Kidney (tissue), 14 donors: ENCODE measurements around the gene MIER1. TPM values are rescaled to one million over a fixed set of nuclear protein-coding genes. Genes with fewer than 3 reads are reported as not detected.

Experiments
- DNase-seq, 5 donors: peaks; one replicate each; pipeline ENCODE4 v3.0.0-alpha.2; 2013 to 2020
- FAIRE-seq: peaks from 2 replicates; lab custom pipeline; 2012; peaks lifted over from hg19 to GRCh38; lab: Jason Lieb, UNC
- H3K27ac ChIP-seq, 2 donors: one replicate each; pipeline ENCODE4 v1.7.0; 2013; ENCODE audit warnings: low read depth in 2 of 2, low read length in 2 of 2, inconsistent platforms in 1 of 2
- H3K27me3 ChIP-seq: one replicate; pipeline ENCODE4 v1.7.1; 2013; ENCODE audit warnings: low read length, inconsistent platforms; ENCODE audit not compliant: control insufficient read depth, insufficient read depth
- H3K36me3 ChIP-seq, 3 donors: one replicate each; pipeline versions ENCODE4 v1.7.0 to v1.7.1; 2013; ENCODE audit warnings: low read length in 3 of 3, control low read depth in 1 of 3, inconsistent platforms in 1 of 3; ENCODE audit not compliant: insufficient read depth in 3 of 3, control insufficient read depth in 2 of 3
- H3K4me1 ChIP-seq, 3 donors: one replicate each; pipeline versions ENCODE4 v1.7.0 to v1.7.1; 2013; ENCODE audit warnings: low read length in 3 of 3, inconsistent platforms in 1 of 3, low read depth in 1 of 3; ENCODE audit not compliant: control insufficient read depth in 2 of 3, insufficient read depth in 2 of 3
- H3K4me3 ChIP-seq, 3 donors: one replicate each; pipeline versions ENCODE4 v1.7.0 to v1.8.1; 2013; ENCODE audit warnings: low read length in 3 of 3, control low read depth in 1 of 3, inconsistent platforms in 1 of 3
- H3K9ac ChIP-seq, 3 donors: one replicate each; pipeline versions ENCODE4 v1.7.0 to v1.7.1; 2013; ENCODE audit warnings: low read length in 3 of 3, control low read depth in 1 of 3, inconsistent platforms in 1 of 3
- H3K9me3 ChIP-seq, 3 donors: one replicate each; pipeline versions ENCODE4 v1.7.0 to v1.7.1; 2013; ENCODE audit warnings: low read length in 3 of 3, control low read depth in 1 of 3, inconsistent platforms in 1 of 3; ENCODE audit not compliant: control insufficient read depth in 2 of 3, insufficient read depth in 1 of 3
- intact Hi-C: fragments of 100-400 bp; cut with DNase I; formaldehyde crosslinking; loops from one replicate; pipeline ENCODE4 v1.11.1; 2022
- polyA plus RNA-seq: library from polyadenylated mRNA; stranded (reverse); fragments of 350-450 nt; fragmentation: Illumina TruSeq; extraction: RNeasy Lipid Tissue Mini Kit (QIAGEN cat#74804); gene quantifications from one replicate; pipeline ENCODE4 v1.2.3, GENCODE V29; 2014; ENCODE audit warnings: low read depth, low replicate concordance; ENCODE audit not compliant: insufficient read depth
- total RNA-seq: library from RNA; stranded (reverse); fragmentation: NEBNext Ultra II Directional; extraction: Animal tissue kit (Norgen Biotek cat#: 25700); gene quantifications from one replicate; pipeline ENCODE4 v1.2.1, GENCODE V29; 2021
- TF ChIP-seq, protein P1 (sequence below): IDR thresholded peaks from 3 replicates; pipeline ENCODE4 v1.5.1; 2012; ENCODE audit warnings: mild to moderate bottlenecking, moderate library complexity, borderline replicate concordance; ENCODE audit not compliant: insufficient read depth; ENCODE audit errors: extremely low read depth
- donor health status: control.
- donor health status: control.
- donor health status: control.
- donor health status: control.
- donor health status: control.
- donor health status: DM: yes; HTN: yes; CAD: no.
- donor health status: Normal renal cell carcinoma (clear cell type).

MIER1 gene
- total and polyA plus RNA-seq, 2 donors from 2014 or later, result 9.4 to 47.6 TPM

DNA sequence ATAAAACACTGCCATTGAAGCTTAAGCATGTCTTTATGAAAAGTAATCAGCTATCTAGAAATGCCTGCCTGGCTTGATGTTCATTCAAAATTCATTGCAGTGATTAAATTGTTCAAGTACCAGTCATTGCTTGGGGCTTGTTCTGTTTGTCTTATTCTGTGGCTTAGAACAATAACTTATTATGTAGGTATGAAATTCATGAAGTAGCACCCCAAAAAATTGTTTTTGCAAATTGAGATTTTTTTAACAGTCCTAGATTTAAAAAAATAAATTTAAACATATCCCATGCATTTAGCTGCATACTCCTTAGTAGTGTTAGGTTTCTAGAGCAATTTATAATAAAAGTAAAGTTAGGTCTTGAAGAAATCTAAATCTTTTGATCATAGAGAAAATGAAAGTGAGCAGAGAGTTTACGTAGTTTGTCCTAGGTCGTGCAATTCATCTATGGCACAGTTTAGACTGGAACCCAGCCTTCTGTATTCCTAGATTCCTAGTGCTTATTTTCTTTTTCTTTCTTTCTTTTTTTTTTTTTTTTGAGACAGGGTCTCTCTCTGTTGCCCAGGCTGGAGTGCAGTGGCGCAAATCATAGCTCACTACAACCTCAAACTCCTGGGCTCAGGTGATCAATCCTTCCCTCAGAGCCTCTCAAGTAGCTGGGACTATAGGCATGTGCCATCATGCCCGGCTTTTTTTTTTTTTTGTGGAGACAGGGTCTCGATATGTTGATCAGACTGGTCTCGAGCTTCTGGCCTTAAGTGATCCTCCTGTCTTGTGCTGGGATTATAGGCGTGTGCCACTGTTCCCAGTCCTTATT is 9.3 kb downstream of the MIER1 start:
- no peak for FAIRE-seq

DNA sequence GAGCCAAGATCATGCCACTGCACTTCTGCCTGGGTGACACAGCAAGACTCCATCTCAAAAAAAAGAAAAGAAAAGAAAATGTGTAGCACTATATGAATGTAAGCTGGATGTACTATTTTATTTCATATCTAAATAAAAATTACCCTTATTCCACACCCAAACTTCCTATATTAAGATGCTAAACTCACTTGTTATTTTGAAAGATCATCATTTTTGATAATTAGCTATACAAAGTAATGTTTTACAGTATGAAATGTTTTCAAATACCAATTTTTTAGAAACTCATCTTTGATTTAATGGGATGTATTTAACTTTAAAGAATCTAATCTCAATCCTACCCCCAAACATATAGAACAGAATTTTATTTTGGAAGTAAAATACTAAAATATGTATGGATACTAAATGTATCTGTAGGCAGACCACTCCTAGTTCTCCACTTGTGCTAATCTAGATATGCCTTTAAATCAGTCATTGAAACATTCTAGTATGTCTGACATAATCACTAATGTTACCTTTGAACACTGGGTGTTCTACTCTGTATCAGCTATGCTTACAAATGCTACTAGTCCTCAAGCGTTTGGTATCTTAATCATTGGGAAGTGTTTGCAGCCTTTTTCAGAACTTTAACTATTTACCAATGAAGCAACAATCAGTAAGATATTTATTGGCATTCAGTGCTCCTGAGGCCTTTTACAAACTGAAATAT is 12.9 kb downstream of the MIER1 start:
- Histone ChIP-seq H3K9me3 (no peaks in the 10 kb centered on the region), H3K4me1 (no peaks in the 10 kb centered on the region), H3K4me3 (no peak overlapping the region), H3K27me3 (no peaks in the 10 kb centered on the region), H3K27ac (no peak overlapping the region), H3K36me3 (no peaks in the 10 kb centered on the region), H3K9ac (no peak overlapping the region)
- no peak for FAIRE-seq
- intact Hi-C loops, result no loop called here
- DNase-seq, result no peak
- TF ChIP-seq, protein P1, sequence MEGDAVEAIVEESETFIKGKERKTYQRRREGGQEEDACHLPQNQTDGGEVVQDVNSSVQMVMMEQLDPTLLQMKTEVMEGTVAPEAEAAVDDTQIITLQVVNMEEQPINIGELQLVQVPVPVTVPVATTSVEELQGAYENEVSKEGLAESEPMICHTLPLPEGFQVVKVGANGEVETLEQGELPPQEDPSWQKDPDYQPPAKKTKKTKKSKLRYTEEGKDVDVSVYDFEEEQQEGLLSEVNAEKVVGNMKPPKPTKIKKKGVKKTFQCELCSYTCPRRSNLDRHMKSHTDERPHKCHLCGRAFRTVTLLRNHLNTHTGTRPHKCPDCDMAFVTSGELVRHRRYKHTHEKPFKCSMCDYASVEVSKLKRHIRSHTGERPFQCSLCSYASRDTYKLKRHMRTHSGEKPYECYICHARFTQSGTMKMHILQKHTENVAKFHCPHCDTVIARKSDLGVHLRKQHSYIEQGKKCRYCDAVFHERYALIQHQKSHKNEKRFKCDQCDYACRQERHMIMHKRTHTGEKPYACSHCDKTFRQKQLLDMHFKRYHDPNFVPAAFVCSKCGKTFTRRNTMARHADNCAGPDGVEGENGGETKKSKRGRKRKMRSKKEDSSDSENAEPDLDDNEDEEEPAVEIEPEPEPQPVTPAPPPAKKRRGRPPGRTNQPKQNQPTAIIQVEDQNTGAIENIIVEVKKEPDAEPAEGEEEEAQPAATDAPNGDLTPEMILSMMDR, result no peak

More for the DNA sequence above, 9.3 kb downstream of the MIER1 start:
- peak in 1 of 5 donors; percentile 4 for DNase-seq
- no peak overlapping the region for H3K4me3 ChIP-seq
- no peaks in the 10 kb centered on the region for H3K9me3 ChIP-seq
- peaks cover 0 to 2% (median 0%) of the 10 kb centered on the region in 3 donors for H3K4me1 ChIP-seq
- intact Hi-C loops, result no loop called here
- H3K27me3 ChIP-seq, result no peaks in the 10 kb centered on the region
- H3K9ac ChIP-seq, result no peak overlapping the region
- peak overlapping the region in 1 of 2 donors; percentile 5 for H3K27ac ChIP-seq
- no peaks in the 10 kb centered on the region for H3K36me3 ChIP-seq
- TF ChIP-seq, protein P1, result no peak

DNA sequence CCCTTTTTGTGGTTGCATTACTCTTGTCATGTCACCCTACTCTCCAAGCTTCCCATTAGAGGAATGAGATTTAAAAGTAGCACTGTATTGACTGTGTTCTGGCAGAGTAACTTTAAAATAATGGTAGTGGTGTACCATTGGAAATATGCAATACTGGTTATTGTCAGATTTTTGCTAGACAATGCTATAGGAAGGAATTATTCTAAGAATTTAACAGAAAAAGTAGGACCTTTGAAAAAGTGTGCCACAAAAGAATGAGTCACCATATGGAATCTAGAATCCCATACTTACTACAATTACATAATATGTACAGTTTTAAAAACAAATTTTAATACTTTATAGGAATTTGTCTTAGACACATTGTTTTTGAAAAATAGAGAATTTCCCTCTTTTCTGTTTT is 13.8 kb downstream of the MIER1 start:
- H3K9ac ChIP-seq, result no peak overlapping the region
- H3K36me3 ChIP-seq, result no peaks in the 10 kb centered on the region
- no peak for DNase-seq

More for the DNA sequence above, 13.8 kb downstream of the MIER1 start:
- H3K27me3 ChIP-seq, result no peaks in the 10 kb centered on the region
- H3K9me3 ChIP-seq, result no peaks in the 10 kb centered on the region
- no peak for FAIRE-seq
- TF ChIP-seq, protein P1, result no peak
- H3K27ac ChIP-seq, result no peak overlapping the region
- H3K4me3 ChIP-seq, result no peak overlapping the region
- intact Hi-C loops, result no loop called here
- no peaks in the 10 kb centered on the region for H3K4me1 ChIP-seq
